H54 (cell line): ENCODE results near the gene SLC25A41.
A peak's percentile ranks its signal among the peaks of the same experiment; 100 is the strongest.

Experiments used
- DNase-seq: peaks from one replicate; pipeline ENCODE4 v3.0.0; 2011; ENCODE audit warnings: low spot score, mixed read lengths; ENCODE audit not compliant: insufficient read length
- FAIRE-seq: peaks from 3 replicates; lab custom pipeline; 2011; peaks lifted over from hg19 to GRCh38; lab: Jason Lieb, UNC
- POLR2A ChIP-seq: IDR thresholded peaks from 2 replicates; pipeline ENCODE4 v1.6.1; 2011; ENCODE audit warnings: low read depth, mild to moderate bottlenecking, low read length

SLC25A41 gene

GRCh38 chr19:6393074-6393982 is 40.2 kb downstream of the SLC25A41 start, which contains the start of gene GTF2F1:
Gene GTF2F1, minus strand, starts transcription at chr19:6393164. Its CDS starts 169 bp downstream, at chr19:6392995.
- FAIRE-seq, result no peak
- peak; percentile 19 for TF ChIP-seq POLR2A
- peak; percentile 95 for DNase-seq

DNA sequence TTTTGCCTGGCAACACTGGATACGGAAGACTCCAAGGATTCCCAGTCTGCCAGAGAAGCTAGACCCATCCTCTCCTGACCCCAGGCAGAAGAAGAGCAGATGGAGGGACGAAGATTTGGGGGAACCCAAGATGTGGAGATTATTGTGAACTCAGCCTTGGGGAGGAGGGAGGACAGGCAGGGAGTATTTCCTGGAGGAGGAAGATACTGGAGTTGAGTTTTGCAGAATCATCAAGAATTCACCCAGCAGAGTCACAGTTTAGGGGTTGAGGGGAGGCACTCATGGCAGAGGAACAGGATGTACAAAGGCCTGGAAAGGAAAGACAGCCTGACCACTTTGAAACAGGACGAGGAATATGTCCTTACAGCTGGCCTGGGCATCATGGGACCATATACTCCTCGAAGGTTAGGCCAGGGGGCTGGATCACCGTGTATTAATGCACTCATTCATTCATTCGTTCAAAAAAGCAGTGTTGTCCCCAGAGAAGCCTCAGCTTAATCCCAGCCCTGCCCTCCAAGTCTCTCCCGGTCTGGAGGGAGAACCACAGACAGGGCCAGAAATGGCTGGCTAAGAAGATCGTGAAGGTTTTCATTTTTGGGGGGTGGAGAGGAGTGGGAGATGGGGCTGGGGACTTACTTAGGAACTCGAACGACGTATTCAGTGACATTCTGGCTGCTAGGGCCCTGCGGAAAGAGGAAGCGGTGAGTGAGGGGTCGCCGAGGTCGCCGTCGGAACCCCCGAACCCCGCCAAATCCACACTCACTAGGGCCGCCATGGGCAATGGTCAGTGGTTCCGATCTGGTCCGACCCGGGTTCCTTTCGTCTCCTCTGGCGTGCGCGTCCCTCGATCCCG is 41.1 kb downstream of the SLC25A41 start:
- DNase-seq (no peak), FAIRE-seq (no peak)
- TF ChIP-seq POLR2A, result no peak

DNA sequence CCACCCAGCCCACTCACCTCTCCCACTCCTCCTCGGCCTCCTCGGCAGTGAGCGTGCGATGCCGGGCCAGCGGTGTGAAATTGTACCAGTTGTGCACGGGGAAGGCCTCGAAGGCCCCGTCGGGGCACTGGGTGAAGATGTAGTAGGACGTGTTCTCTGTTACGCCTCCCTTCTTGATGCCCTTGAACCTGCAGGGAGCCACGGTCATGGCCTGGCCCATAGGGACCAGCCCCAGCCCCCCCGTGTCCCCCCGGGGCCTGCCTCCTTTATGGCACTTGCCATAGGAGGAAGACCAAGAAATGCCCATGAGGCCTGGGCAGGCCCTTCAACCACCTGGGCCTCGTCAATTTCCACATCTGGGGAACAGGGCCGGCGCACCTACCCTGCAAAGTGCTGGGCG is 46.2 kb downstream of the SLC25A41 start:
- no peak for DNase-seq
- no peak for FAIRE-seq
- no peak for TF ChIP-seq POLR2A

GRCh38 chr19:6384381-6384780 is 49.2 kb downstream of the SLC25A41 start:
- DNase-seq (no peak), FAIRE-seq (no peak)
- TF ChIP-seq POLR2A, result no peak

DNA sequence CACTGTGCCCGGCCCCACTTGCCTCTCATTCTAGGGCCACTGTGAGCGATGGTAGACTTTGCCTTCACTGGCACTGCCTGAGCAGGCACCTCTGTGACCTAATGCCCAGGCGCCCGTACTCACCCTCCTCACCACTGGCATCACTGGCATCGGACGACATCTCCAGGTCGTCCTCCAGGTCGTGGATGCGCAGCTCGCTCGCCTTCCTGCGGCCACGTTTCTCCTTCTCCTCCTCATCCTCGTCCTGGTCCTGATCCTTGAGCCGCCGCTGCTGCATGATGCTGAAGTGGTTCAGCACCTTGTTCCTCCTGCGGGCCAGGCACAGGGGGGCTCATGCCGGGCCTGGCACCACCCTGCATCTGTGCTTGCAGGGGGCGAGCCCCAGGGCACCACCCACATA is 50.4 kb downstream of the SLC25A41 start:
- FAIRE-seq, result no peak
- no peak for DNase-seq
- no peak for TF ChIP-seq POLR2A

- DNase-seq (no peak), FAIRE-seq (no peak)
- TF ChIP-seq POLR2A, result no peak
Observed at GRCh38 chr19:6381030-6381750, 52.4 kb downstream of the SLC25A41 start.

- no peak for FAIRE-seq
- no peak for DNase-seq
- TF ChIP-seq POLR2A, result no peak
Observed at GRCh38 chr19:6379744-6380143, 53.8 kb downstream of the SLC25A41 start.

DNA sequence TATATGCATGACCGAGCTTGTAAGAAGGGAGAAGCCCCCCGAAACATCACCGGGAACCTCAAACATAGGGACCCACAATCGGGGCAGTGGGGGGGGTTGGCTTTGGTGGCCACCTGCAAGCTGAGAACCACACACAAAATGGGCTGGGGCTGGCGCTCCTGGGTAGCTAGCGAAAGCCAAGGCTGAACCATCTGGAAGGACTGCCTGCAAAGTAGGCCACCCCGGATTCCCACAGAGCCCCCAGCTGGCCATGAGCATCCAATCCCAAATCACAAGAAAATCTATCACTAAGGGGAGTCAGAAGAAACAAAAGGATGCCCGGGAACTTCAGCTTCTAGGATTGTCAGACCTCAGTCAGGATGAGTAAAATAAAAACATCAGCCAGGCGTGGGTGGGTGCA is 55.1 kb downstream of the SLC25A41 start:
- DNase-seq, result no peak
- FAIRE-seq, result no peak
- TF ChIP-seq POLR2A, result no peak

DNA sequence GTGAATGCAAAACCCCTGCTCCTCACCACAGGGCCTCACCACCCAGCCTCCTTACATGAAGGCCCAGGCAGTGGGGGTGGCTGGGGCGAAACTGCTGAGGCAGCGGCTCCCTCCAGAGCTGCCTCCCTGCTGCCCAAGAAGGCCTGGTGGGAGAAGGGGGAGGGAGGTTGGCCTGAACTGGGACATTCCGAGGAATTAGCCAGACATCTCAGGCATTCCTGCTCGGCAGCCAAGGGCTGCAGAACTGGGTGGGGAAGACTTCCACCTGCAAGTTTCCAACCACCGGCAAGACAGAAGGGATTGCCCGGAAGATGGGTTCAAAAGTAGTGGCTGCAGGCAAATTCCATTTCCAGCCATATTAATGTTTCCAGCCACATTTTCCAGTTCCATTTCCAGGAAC is 55.5 kb downstream of the SLC25A41 start:
- DNase-seq, result no peak
- no peak for FAIRE-seq
- TF ChIP-seq POLR2A, result no peak

DNA sequence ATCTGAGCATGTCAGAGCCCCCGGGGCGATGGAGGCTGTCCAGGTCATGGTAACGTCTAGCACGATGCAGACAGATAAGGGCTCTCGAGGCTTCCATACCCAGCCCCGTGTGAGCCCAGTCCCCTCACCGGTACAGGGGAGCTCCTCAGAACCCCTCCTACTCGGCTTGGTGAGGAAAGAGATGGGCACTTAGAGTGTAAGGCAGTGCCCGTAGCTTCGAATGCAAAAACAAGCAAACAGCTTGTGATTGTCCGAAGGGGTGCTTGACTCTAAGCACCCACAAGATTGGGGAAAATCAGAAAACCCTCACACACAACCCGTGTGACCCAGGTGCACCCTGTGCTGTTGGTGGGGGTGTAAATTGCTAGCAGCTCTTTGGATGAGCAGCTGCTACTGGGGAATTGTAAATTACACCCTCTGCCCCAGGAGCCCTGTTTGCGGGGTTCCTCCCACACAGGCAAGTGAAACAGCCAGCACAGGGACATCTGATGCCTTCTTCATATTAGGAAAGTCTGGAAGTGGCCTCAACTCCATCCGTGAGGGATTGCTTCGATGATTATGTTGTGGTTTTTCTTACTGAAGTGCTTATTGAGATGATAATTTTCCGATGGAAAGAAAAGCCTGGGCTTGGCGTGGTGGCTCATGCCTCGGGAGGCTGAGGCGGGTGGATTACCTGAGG is 56.9 kb downstream of the SLC25A41 start:
- DNase-seq (no peak), FAIRE-seq (no peak)
- TF ChIP-seq POLR2A, result no peak
